Nephron (organoid): ENCODE data around the gene ADAMTS1.

Experiments used
- H3K27ac Mint-ChIP-seq, 3 experiments: 2 replicates each; pipeline ENCODE4 v1.8.0; 2020; ENCODE audit warnings: mixed read lengths in 3 of 3, mild to moderate bottlenecking in 2 of 3, moderate library complexity in 1 of 3
- H3K27me3 Mint-ChIP-seq: 2 replicates; pipeline ENCODE4 v1.8.0; 2021; ENCODE audit warnings: low read depth, mild to moderate bottlenecking, moderate library complexity, mixed read lengths
- H3K36me3 Mint-ChIP-seq: 2 replicates; pipeline ENCODE4 v1.8.0; 2020; ENCODE audit warnings: low read depth, mixed read lengths
- H3K4me1 Mint-ChIP-seq: 2 replicates; pipeline ENCODE4 v1.8.0; 2020; ENCODE audit warnings: mixed read lengths
- H3K4me3 Mint-ChIP-seq, 3 experiments: 2 replicates each; pipeline ENCODE4 v1.8.0; 2020; ENCODE audit warnings: mild to moderate bottlenecking in 3 of 3, mixed read lengths in 3 of 3, moderate library complexity in 2 of 3
- H3K9me3 Mint-ChIP-seq: 2 replicates; pipeline ENCODE4 v1.8.0; 2020; ENCODE audit warnings: mixed read lengths
- CTCF ChIP-seq, 3 experiments: fragments of 200-600 bp; sonication (generic); IDR thresholded peaks; one replicate each; pipeline ENCODE4 v1.5.0; 2021; ENCODE audit warnings: antibody characterized with exemption in 3 of 3; ENCODE audit not compliant: unreplicated experiment in 3 of 3

ADAMTS1 gene

DNA sequence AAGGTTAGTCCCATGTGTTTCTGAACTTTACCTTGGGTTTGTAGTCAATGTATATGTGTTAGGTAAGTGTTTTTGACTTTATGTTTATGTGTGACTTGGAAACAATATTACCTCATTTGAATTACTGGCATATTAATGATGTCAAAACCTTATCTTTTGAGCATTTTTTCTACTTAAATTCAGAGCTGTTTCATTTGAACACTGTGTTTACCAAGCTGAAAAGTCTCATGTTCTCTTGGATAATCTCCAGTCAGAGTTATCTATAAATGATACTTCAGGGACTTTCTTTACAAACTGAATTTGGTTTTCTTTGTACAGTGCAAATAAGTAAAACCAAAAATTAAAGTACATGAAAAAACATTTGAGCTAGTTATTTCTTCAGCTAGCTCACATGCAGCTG lies 30.0 kb downstream of the ADAMTS1 start:
- Mint-ChIP-seq H3K27me3 (no peaks in the 10 kb centered on the region), H3K36me3 (no peaks in the 10 kb centered on the region), H3K9me3 (no peaks in the 10 kb centered on the region), H3K4me1 (peaks cover 50% of the 10 kb centered on the region), H3K27ac (peak overlapping the region in 2 of 3 experiments; percentile 20 to 61), H3K4me3 (no peak overlapping the region)
- TF ChIP-seq CTCF (IDR thresholded peaks at IDR 0.05; ENCODE audit: unreplicated experiment in 3 of 3): no peak

- Mint-ChIP-seq H3K36me3 (no peaks in the 10 kb centered on the region), H3K4me1 (peaks cover 50% of the 10 kb centered on the region), H3K27me3 (no peaks in the 10 kb centered on the region), H3K9me3 (no peaks in the 10 kb centered on the region), H3K27ac (peak overlapping the region in 2 of 3 experiments; percentile 6 to 11), H3K4me3 (no peak overlapping the region)
- no peak for TF ChIP-seq CTCF (IDR thresholded peaks at IDR 0.05; ENCODE audit: unreplicated experiment in 3 of 3)
Measured at GRCh38 chr21:26814386-26814785, 30.8 kb downstream of the ADAMTS1 start.

DNA sequence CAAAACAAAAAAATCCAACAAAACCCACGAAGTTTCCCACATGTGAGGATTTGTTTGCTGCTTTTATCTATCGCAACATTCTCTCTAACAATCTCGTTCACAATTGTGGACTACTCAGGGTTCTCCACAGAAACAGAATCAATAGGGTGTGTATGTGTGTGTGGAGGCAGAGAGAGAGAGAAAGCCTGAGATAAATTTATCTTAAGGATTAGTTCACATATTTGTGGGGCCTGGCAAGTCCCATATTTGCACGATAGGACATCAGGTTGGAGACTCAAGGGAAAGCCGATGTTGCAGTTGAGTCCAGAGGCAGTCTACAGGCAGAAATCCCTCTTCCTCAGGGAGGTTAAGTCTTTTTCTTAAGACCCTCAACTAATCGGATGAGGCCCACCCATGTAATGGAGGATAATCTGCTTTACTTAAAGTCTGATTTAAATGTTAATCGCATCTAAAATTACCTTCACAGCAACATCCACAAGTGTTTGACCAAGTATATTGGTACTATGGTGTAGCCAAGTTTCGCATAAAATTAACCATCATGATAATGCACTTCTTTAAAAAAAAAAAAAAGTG lies 31.7 kb downstream of the ADAMTS1 start:
- Mint-ChIP-seq H3K4me1 (peaks cover 47% of the 10 kb centered on the region), H3K27ac (no peak overlapping the region), H3K36me3 (no peaks in the 10 kb centered on the region), H3K9me3 (no peaks in the 10 kb centered on the region), H3K4me3 (no peak overlapping the region), H3K27me3 (no peaks in the 10 kb centered on the region)
- TF ChIP-seq CTCF (IDR thresholded peaks at IDR 0.05; ENCODE audit: unreplicated experiment in 3 of 3): no peak

DNA sequence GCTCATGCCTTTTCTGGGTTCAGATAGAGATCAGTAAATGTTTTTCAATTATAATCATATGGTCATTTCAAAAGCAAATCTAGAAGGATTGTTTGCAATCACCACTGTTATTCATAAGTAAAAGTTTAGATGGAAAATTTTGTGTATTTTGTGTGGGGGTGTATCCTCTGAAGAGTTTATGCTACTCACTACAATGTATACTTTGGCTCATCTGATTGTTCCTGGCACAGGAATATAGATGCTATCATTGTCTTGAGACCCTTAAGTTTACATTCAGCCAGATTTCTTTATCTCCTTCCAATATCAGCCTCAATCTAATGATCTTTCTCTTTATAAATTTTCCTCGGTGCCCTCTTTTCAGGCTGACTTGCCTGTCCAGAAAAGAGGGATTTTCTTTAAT lies 33.0 kb downstream of the ADAMTS1 start:
- no peaks in the 10 kb centered on the region for H3K36me3 Mint-ChIP-seq
- H3K4me3 Mint-ChIP-seq: no peak overlapping the region
- peak overlapping the region in 2 of 3 experiments; percentile 19 to 66 for H3K27ac Mint-ChIP-seq
- H3K9me3 Mint-ChIP-seq: no peaks in the 10 kb centered on the region
- no peaks in the 10 kb centered on the region for H3K27me3 Mint-ChIP-seq
- TF ChIP-seq CTCF (IDR thresholded peaks at IDR 0.05; ENCODE audit: unreplicated experiment in 3 of 3): no peak
- H3K4me1 Mint-ChIP-seq: peaks cover 40% of the 10 kb centered on the region

- Mint-ChIP-seq H3K27ac (peak overlapping the region in 2 of 3 experiments; percentile 66 to 82), H3K9me3 (no peaks in the 10 kb centered on the region), H3K4me3 (no peak overlapping the region), H3K27me3 (no peaks in the 10 kb centered on the region), H3K36me3 (no peaks in the 10 kb centered on the region), H3K4me1 (peaks cover 40% of the 10 kb centered on the region)
- no peak for TF ChIP-seq CTCF (IDR thresholded peaks at IDR 0.05; ENCODE audit: unreplicated experiment in 3 of 3)
Measured at GRCh38 chr21:26811482-26811881, 33.7 kb downstream of the ADAMTS1 start.

DNA sequence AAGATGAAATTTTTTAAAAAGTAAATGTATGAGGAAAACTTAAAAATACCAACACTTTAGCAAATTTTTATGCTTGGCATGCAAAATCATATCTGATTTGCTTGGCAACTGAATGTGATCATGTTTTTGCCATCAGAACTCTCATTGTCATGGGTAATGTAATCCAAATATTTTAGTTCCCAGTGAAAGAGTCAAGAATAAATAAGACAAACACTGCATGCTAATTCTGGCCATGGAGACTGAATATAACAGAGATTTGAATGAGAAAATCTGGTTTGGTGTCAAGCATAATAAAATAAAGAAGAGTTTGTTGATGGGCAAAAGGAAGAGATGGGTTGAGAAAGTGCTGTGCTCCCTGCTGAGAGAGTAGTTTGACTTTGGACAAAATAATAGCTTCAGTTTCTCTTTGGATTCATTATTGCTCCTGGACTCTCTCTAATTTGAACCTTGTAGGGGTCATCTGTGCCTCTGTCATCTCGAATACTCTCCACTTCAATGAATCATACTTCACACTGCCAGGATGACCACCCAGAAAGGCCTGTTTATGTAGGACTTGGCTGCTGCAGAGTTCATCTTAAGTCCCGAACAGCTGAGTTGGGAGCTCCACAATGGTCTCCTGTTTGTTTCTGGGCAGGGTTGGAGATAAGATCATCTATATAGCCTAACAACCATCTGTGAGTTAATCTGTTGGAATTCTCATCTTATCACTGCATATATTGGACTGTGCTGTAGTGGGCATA lies 34.4 kb downstream of the ADAMTS1 start:
- H3K27me3 Mint-ChIP-seq: no peaks in the 10 kb centered on the region
- no peak overlapping the region for H3K4me3 Mint-ChIP-seq
- no peaks in the 10 kb centered on the region for H3K36me3 Mint-ChIP-seq
- peaks cover 40% of the 10 kb centered on the region for H3K4me1 Mint-ChIP-seq
- no peak for TF ChIP-seq CTCF (IDR thresholded peaks at IDR 0.05; ENCODE audit: unreplicated experiment in 3 of 3)
- no peaks in the 10 kb centered on the region for H3K9me3 Mint-ChIP-seq
- H3K27ac Mint-ChIP-seq: peak overlapping the region; percentile 22 to 82 (median 66)
